ENCODE data around the gene SPOCD1. TPM values are rescaled to one million over a fixed set of nuclear protein-coding genes. Genes with fewer than 3 reads are reported as not detected.

Gene SPOCD1
- total RNA-seq, 1 donor: under 0.01 TPM

- peak; percentile 79 to 93 (median 89) for DNase-seq (ENCODE audit: low read depth in 2 of 3, low spot score in 2 of 3)
Observed at GRCh38 chr1:31789259-31790065, 26.4 kb downstream of the SPOCD1 start.

GRCh38 chr1:31788825-31789256, 27.0 kb downstream of the SPOCD1 start:
- peak in 1 of 3 donors; percentile 31 for DNase-seq (ENCODE audit: low read depth in 2 of 3, low spot score in 2 of 3)

GRCh38 chr1:31788138-31788824, 27.5 kb downstream of the SPOCD1 start:
- DNase-seq (ENCODE audit: low read depth in 2 of 3, low spot score in 2 of 3): peak; percentile 74 to 88 (median 87)

GRCh38 chr1:31787786-31788137, 28.1 kb downstream of the SPOCD1 start:
- DNase-seq (ENCODE audit: low read depth in 2 of 3, low spot score in 2 of 3): no peak

GRCh38 chr1:31787261-31787660, 28.6 kb downstream of the SPOCD1 start:
- no peak for DNase-seq (ENCODE audit: low read depth in 2 of 3, low spot score in 2 of 3)

GRCh38 chr1:31786366-31787060, 29.3 kb downstream of the SPOCD1 start:
- DNase-seq (ENCODE audit: low read depth in 2 of 3, low spot score in 2 of 3): no peak

GRCh38 chr1:31785947-31786290, 29.9 kb downstream of the SPOCD1 start:
- DNase-seq (ENCODE audit: low read depth in 2 of 3, low spot score in 2 of 3): no peak

- peak in 1 of 3 donors; percentile 53 for DNase-seq (ENCODE audit: low read depth in 2 of 3, low spot score in 2 of 3)
Observed at GRCh38 chr1:31785020-31785946, 30.5 kb downstream of the SPOCD1 start.

- no peak for DNase-seq (ENCODE audit: low read depth in 2 of 3, low spot score in 2 of 3)
Observed at GRCh38 chr1:31784356-31785019, 31.3 kb downstream of the SPOCD1 start.

GRCh38 chr1:31783846-31784245, 32.0 kb downstream of the SPOCD1 start:
- no peak for DNase-seq (ENCODE audit: low read depth in 2 of 3, low spot score in 2 of 3)

- DNase-seq (ENCODE audit: low read depth in 2 of 3, low spot score in 2 of 3): no peak
Observed at GRCh38 chr1:31782421-31783410, 33.1 kb downstream of the SPOCD1 start.

- DNase-seq (ENCODE audit: low read depth in 2 of 3, low spot score in 2 of 3): no peak
Observed at GRCh38 chr1:31781756-31782371, 34.0 kb downstream of the SPOCD1 start.

GRCh38 chr1:31781138-31781755, 34.6 kb downstream of the SPOCD1 start:
- no peak for DNase-seq (ENCODE audit: low read depth in 2 of 3, low spot score in 2 of 3)

GRCh38 chr1:31780632-31781031, 35.2 kb downstream of the SPOCD1 start:
- no peak for DNase-seq (ENCODE audit: low read depth in 2 of 3, low spot score in 2 of 3)

GRCh38 chr1:31779687-31780086, 36.1 kb downstream of the SPOCD1 start:
- no peak for DNase-seq (ENCODE audit: low read depth in 2 of 3, low spot score in 2 of 3)

GRCh38 chr1:31778763-31779488, 36.9 kb downstream of the SPOCD1 start:
- DNase-seq (ENCODE audit: low read depth in 2 of 3, low spot score in 2 of 3): no peak

- DNase-seq (ENCODE audit: low read depth in 2 of 3, low spot score in 2 of 3): no peak
Observed at GRCh38 chr1:31776516-31776915, 39.3 kb downstream of the SPOCD1 start.
